Ishikawa (cell line): ENCODE data around the gene COMT.

Experiments
- CEBPB ChIP-seq: IDR thresholded peaks from 2 replicates; pipeline ENCODE4 v1.6.1; 2012
- CREB1 ChIP-seq: IDR thresholded peaks from 2 replicates; pipeline ENCODE4 v1.6.1; 2012; ENCODE audit warnings: low read depth
- EGR1 ChIP-seq: IDR thresholded peaks from 2 replicates; pipeline ENCODE4 v1.6.1; 2012
- EP300 ChIP-seq: IDR thresholded peaks from 2 replicates; pipeline ENCODE4 v1.6.1; 2012; ENCODE audit warnings: borderline replicate concordance
- FOXM1 ChIP-seq: IDR thresholded peaks from 2 replicates; pipeline ENCODE4 v1.6.1; 2012; ENCODE audit warnings: low read depth, borderline replicate concordance
- MAX ChIP-seq: IDR thresholded peaks from 2 replicates; pipeline ENCODE4 v1.6.1; 2012
- NFIC ChIP-seq: IDR thresholded peaks from 2 replicates; pipeline ENCODE4 v1.6.1; 2012
- RAD21 ChIP-seq: IDR thresholded peaks from 2 replicates; pipeline ENCODE4 v1.6.1; 2012; ENCODE audit warnings: low read depth
- REST ChIP-seq: IDR thresholded peaks from 2 replicates; pipeline ENCODE4 v1.6.1; 2012; ENCODE audit warnings: low read depth, mild to moderate bottlenecking
- TAF1 ChIP-seq: IDR thresholded peaks from 2 replicates; pipeline ENCODE4 v1.6.1; 2012; ENCODE audit warnings: low read depth, mild to moderate bottlenecking
- TEAD4 ChIP-seq: IDR thresholded peaks from 2 replicates; pipeline ENCODE4 v1.6.1; 2012
- USF1 ChIP-seq: IDR thresholded peaks from 2 replicates; pipeline ENCODE4 v1.6.1; 2012
- YY1 ChIP-seq: IDR thresholded peaks from 2 replicates; pipeline ENCODE4 v1.6.1; 2012; ENCODE audit warnings: low read depth
- ZBTB7A ChIP-seq: IDR thresholded peaks from 2 replicates; pipeline ENCODE4 v1.6.1; 2012; ENCODE audit warnings: low read depth

- TF ChIP-seq CREB1 (no peak), EGR1 (no peak), NFIC (no peak), USF1 (no peak), TAF1 (no peak), EP300 (no peak), REST (no peak), YY1 (no peak), CEBPB (no peak), TEAD4 (no peak), MAX (no peak), ZBTB7A (no peak), RAD21 (no peak), FOXM1 (no peak)
These were observed 71.3 kb downstream of the COMT start for GRCh38 chr22:20012741-20013331.
